Stimulated activated naive CD8-positive, alpha-beta T cell treated with anti-CD3 and anti-CD28 coated beads, Interleukin-15, Interleukin-2, amounts not matched to agents 100 U/mL and 50 U/mL, for 24 hours (primary cell): ENCODE data around the gene ADAMTSL3.

Experiments used
- ATAC-seq: fragments of 150-1000 bp; cut with Tn5 transposase; one replicate; pipeline ENCODE4 v1.10.0; 2021
- DNase-seq: peaks from one replicate; pipeline ENCODE4 v3.0.0; 2021

ADAMTSL3 gene

DNA sequence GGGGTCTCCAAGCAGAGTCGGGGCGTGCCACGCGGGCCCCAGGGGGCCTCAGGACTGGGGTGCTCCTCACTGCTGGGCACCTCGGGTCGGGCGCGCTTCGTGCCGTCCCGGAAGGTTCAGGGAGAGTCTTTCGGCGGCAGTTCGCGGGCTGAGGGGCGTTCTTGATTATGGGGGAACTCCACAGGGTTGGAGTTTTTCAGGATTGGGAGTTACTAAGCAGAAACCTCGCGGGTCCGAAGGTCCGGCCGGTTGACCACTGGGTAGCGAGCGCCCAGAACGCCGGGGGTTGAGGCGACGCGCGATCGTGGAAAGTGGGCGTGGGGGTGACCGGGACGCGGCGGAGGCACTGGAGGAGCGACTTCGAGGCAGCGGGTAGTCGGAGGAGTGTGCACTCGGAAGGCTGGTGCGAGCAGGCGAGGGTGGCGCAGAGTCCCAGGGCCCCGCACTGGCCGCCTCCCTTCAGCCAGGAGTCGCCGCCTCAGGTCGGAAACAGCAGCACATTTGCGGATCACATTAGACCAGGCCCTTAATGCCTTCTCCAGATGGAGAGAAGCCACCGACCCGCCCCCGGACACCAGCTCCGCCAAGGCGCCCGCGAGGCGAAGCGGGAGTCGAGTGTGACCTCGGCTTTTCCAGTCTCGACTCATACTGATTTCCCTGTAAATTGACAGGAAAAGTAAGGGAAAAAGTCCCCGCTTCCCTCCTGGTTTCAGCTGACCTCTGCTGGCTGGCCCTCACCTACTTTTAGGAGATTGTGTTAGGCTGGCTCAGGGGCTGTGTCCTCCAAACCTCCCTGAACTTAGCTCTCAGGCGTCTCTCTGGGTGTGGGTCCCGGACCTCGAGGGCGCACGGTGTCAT, 685 bp downstream of the ADAMTSL3 start:
- DNase-seq (no peak), ATAC-seq (no peak)

DNA sequence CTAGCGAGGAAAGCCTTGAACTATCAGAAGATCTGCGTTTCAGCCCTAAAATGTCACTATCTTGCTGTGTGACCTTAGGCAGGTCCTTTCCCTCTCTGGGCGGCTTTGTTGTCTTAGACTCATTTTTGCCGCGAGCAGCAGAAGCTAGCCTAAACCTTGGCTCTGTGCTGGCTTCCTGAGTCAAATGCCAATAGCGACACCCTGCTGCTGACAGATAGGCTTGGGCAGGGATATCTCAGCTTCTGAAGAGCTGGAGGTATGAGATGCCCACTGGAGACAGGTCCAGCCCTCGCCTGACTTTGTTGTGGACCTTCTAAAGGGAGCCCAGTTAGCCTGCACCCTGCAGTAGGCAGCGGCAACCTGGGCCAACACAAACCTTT, 1.3 kb downstream of the ADAMTSL3 start:
- ATAC-seq (no peak), DNase-seq (no peak)

DNA sequence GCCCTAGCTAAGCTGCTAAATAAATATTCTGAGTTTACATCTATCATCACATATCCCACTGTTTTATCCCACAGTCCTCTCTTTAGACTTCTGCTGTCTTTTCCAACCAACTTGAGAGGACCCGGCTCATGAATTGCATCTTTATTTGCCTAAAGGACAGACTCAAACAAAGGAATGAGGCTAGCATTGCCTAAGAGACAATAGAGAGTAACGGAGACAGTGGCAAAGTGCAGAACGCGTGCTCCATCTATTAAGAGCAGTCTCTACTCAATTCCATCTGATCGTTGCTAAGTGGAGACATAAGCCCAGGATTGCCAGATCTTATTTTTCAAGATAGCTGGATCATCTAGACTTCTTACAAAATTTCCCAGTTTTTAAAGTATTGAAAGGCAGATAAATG, 2.3 kb downstream of the ADAMTSL3 start:
- no peak for ATAC-seq

DNA sequence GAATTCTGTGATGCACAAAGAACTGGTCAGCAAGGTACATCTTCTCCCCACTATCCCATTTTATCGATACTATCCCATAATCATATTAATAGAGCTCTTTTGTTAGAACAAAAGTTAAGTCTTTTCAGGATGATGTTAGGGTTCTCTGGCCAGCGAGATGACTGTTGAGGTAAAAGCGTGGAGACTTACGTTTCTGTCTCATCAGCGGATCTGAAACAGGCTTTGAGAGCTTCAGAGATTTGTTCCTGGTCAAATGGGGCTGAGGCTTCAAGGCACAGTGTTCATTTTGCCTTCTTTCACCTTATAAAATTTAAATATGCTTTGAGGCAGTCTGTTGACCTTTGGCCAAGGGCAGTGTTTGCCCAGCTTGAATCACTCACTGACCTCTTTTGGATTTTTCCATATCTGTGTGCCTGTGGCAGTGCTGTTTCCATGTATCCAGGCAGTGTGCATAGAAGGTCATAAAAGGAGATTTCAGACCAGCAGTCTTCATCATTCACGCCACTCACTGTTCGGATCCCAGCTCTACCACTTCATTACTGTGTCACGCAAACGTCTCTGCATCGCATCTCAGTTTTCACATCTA, 3.1 kb downstream of the ADAMTSL3 start:
- no peak for ATAC-seq
- DNase-seq: no peak

More for the DNA sequence above, 2.3 kb downstream of the ADAMTSL3 start:
- DNase-seq: no peak

DNA sequence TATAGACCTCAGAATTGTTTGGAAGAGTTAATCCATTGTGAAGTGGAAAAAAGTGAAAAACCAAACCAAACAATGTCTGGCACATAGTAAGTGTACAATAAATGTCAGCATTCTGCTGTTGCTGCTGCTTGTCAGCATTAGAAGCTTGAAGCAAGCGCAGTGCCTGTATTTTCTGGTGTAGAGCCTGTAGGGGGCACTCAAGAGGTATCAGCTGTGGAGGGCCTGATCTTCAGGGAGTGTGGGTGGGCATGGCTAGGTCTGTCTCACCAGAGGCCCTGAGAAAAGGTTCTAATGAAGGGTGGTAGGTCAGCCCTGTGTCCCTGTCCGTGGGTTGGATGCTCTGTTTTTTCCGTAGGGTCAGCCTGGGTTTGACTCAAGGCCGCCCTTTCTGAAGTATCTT, 3.6 kb downstream of the ADAMTSL3 start:
- no peak for ATAC-seq

DNA sequence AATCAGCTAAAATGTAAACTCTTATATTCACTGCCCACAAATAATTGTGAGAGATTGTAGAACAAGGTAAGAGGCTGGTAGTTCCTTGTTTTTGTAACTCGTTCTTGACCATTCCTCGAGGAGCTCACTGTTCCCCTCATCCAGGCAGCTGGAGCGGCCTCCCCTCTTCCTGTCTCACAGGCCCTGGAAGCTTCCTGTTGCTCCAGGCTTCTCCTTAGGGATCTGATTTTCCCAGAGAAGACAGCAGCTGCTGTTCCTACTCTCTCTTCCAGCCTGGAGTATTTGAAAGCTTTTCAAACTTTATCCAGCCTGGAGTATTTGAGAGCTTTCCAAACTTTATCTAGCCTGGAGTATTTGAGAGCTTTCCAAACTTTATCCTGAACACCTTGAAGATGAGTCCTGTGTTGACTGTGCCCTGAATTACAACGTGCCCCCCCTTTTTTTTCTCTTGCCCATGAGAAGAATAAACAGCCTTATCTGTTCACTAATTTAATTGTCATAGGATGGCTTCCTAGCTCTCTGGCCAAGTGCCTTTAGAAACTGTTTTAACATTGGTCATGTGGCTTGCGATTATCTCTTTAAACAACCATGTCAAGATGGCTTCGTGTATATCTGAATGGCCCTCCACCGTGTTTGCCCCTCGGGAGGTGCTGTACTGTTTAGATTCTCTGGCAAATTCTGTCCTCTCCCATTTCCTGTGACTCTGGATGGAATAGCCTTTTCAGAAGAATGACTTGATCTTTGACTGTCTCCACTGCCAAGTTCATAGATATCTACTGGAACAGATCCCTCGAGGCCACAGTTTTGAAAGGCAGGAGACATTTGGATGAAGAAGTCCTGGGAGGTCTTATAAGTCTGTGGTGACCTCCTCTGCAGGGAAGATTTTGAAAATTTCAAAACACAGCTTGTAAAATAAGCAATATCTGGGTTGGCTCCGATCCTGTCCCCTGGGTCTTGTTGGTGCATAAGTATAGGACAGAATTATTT, 4.8 kb downstream of the ADAMTSL3 start:
- no peak for ATAC-seq
- DNase-seq: no peak

More for the DNA sequence above, 3.6 kb downstream of the ADAMTSL3 start:
- DNase-seq: no peak

DNA sequence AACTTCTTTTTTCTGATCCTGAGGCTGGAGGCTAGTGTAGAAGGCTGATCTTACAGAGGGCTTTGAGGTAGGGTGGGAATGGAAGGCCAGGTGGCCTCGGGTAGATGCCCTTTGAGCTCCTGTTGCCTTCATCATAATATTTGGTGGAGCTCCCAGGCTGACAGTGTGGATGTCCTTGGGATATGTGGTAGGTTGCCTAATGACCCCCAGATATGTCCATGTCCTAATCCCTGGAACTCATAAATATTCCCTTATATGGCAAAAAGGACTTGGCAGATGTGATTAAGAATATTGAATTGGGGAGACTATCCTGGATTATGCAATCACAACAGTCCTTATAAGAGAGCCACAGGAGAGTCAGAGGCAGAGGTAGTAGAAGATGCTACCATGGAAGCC, 5.5 kb downstream of the ADAMTSL3 start:
- ATAC-seq (no peak), DNase-seq (no peak)

DNA sequence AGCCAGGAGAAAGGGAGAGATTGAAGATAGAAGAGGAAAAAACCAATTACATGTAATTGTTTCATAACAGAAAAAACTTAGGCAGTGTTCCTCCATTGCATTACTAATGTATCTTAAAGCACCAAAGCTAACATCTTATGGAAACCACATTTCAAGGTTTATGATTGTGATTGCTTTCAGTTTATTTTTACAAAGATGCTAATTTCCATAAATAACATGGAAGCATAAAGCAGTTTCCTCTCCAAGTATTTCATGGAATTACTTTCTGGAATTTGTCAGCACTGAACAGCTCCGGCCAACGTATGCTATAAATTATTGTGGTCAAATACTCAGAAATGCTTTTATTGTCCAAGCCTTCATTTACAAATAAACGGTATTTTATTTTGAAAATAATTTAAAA, 11.6 kb downstream of the ADAMTSL3 start:
- no peak for ATAC-seq
- DNase-seq: no peak

DNA sequence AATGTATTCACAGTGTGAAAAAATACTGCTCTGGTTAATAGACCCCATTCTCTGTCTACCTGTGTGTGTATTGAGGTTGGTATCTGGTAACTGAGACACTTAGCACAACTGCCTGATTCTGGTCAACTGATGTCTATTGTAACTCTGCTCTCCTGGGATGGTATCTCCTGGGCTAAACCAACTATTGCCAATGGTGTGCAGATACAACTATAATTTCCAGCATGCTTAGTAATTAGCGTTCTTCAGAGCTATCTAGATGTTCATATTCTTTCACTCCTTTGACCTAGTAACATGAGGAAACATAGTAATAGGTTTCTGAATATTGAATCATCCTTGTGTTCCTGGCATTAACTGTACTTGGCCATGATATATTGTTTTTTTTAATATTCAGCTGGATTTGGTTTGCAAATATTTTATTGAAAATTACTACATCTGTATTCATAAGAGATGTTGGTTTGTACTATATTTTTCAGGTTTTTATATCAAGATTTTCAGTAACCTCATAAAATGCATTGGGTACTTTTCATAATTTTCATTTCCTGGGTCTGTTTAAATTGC, 16.8 kb downstream of the ADAMTSL3 start:
- DNase-seq: no peak

DNA sequence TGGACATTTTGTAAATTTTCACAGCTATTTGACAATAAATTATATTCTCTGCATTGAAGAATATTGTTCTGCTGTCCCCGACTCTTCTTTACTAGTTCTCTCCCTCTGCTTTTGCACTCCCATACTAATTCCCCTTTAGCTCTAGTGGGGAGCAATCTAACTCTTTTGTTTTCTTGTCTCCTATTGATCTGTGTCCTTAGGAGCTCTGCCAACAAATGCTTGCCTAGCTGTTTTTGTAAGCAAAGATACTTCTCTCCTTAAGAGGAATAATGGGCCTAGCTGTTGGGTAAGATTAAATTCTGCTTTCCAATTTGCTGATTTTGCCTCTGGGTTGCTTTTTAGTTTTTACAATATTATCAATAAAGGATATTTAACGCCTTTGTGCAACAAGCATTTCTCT, 17.7 kb downstream of the ADAMTSL3 start:
- DNase-seq (no peak), ATAC-seq (no peak)

More for the DNA sequence above, 16.8 kb downstream of the ADAMTSL3 start:
- no peak for ATAC-seq

DNA sequence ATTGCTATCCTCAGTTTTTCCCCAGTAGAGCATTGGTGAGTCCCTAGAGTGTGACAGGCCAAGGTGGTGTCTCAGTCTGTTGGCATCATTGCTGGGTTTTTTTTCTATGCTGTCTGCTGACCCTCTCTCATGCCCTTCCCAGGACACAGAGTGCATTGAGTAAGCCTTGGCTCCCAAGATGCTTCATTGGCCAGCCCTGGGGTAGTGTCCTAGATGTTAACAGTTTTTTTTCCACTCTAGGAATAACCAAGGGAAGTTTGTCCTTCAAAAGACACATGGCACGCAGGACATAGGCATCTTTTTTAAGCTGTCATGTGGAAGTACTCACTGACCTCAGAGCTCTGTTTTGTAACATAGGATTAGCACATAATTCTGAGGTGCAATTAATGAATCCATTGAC, 19.5 kb downstream of the ADAMTSL3 start:
- no peak for DNase-seq
- no peak for ATAC-seq

DNA sequence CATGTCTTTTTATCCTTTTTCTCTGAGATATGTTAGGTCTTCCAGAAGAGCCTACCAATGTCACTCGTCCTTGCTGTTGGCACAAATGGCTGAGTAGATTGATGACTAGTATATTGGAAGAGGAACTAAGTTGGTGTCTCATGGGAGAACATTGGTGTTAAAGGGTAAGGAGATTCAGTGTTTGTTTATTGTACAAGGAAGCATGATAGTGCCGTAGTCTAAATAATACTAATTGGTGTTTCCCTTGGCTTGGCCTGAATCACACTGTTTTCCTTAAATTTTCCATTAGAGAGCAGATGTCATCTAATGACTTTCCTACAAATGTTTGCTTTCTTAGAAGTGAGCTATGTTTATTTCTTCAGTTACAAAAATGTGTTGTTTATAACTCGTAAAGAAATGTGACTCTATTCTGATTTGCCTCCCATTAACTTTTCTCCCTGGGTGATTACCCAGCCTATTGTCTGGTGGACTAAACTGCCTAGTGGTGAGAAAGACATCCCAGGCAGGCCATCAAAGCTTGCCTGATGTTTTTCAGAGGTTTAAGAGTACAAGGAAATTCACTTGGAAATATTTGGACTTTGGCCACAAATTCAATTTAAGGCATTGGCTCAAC, 28.7 kb downstream of the ADAMTSL3 start:
- DNase-seq (no peak), ATAC-seq (no peak)

DNA sequence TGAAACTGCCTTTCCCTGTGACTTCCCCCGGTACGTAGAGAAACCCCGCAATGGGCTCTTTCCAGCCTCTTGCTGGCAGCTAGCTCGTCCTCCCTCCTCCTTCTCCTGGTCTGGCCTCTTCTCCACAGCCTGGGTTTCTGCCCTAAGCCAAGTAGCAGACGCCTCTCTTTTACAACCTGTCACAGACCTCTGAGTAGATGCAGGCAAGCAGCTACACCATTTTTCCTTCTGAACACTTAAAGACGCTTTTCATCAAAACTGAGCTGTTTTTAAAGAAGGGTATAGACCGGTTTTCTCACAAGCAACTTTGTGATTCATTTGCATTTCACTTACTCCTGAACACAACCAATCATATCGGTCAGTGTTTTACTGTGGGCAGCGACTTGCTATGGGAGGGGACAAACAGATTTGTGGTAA, 32.0 kb downstream of the ADAMTSL3 start:
- DNase-seq (no peak), ATAC-seq (no peak)

DNA sequence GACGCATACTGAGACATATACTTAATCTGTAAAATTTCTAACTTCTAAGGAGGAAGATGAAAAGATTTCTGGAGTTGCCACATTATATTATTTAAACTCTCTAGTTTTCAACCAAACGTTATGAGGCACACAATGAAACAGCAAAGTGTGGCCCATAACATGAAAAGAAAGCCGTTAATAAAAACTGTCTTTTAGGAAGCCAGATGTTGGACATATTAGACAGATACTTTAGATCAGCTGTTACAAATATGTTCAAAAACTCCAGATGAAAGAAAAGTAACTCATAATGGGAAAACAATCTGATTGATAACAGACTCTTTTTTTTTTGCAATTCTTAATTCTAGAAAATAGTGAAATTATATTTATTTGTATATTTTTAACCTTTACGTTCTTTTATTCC, 34.3 kb downstream of the ADAMTSL3 start:
- DNase-seq: no peak

DNA sequence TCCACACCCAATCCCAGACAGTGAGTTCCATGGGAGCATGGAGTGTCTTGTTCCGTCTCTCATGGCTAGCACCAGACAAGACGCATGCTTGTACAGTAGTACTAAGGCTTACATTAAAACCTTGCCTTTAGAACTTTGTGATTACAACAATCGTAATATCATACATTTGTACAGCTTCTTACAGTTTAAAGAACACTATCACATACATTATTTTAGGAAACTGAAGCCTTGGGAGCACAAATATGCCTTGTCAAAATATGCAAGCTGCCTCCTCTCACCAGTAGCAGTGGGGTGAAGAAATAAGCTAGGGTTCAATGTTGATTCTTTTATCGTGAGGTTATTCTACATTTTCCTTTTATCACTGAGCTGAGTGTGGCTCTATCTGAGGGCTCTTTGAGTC, 36.8 kb downstream of the ADAMTSL3 start:
- ATAC-seq (no peak), DNase-seq (no peak)

More for the DNA sequence above, 34.3 kb downstream of the ADAMTSL3 start:
- ATAC-seq: no peak

DNA sequence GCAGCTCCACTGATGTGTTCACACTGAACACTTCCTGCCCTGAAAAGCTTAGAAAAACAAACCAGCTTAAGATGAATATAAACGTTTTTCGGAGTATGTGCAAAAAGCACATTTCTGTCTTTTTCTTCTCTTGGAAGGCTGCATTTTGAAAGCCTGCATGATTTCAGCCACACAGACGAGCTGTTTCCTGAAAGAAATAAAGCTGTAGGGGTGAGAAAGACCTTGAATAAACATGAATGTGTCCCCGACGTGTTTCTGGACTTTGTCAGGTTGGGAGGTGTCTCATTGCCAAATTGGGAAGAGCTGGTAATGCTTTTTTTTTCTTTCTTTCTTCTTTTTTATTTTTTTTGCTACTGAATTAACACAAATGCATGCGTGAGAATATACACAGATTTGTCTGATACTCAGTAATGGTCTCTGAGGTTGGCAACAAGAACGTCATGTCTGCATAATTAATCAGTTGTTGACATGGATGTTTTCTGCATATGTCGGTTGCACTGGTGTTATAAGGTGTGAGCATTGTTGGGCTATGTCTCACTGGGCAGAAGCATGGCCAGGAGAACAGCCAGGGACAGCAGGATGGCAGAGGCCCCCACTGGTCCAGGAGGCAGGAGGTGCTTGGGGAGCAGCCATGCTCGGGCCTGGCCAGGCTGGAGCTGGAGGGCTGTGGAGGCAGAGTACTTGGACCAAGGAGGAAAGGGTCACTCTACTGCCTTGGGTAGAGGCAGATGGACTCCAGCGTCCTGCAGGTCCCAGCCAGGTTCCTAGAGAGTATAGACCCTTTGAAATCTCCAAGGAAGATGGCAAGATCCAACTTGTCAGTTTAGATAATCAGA, 39.0 kb downstream of the ADAMTSL3 start:
- no peak for DNase-seq
- ATAC-seq: no peak

DNA sequence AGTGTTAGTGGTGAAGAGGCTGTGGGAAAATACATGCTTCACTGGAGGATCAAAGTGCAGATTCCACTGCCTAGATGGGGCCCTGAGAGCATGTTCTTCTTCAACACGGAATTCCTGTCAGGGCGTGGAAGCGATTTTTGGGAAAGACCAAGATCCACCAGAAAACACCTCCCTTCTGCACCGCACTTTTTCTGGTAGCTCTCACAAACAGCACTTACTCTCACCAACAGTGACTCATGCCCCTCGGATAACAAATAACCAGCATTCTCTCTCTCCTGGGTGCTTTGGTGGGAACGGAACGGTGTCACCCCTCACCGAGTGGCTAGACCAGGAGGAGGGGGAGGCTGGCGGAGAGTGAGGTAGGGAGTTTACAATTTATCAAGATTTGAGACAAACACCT, 40.1 kb downstream of the ADAMTSL3 start:
- DNase-seq (no peak), ATAC-seq (no peak)

DNA sequence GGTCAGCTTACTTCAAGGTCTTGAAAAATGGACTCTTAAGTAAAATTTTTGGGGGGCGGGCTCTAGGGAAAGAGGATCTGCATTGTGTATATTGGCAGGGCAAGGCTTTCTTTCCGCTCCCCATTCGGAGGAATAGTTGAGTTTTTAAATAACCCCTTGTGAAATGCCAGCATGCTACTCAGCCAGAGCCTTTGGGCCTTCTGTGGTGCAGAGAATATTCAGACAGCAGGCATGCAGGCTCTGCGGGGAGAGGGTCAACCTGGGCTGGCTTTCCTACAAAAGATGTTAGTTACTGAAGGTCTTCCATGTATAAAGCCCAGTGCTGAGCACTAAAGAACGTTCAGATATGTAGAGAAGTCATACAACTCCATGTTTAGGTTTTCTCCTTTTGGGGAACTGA, 40.6 kb downstream of the ADAMTSL3 start:
- no peak for DNase-seq
- ATAC-seq: no peak

DNA sequence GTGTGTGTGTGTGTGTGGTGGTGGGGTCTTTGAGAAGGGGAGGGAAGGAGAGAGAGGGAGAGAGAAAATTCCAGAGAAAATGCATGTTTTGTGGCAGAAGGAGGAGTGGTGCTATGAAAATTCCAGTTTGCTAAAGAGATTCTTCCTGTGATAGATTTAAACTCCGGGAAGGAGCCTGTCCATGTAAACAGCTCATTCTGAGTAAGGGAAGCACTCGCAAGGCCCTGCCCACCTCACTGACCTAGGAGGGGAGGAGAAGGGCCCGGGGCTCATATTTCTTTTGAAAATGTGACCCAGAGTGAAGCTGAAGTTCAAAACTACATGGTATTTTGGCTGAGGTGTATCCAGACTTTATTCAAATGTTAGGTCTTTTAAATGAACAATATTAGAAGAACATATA, 41.3 kb downstream of the ADAMTSL3 start:
- no peak for DNase-seq
- no peak for ATAC-seq

DNA sequence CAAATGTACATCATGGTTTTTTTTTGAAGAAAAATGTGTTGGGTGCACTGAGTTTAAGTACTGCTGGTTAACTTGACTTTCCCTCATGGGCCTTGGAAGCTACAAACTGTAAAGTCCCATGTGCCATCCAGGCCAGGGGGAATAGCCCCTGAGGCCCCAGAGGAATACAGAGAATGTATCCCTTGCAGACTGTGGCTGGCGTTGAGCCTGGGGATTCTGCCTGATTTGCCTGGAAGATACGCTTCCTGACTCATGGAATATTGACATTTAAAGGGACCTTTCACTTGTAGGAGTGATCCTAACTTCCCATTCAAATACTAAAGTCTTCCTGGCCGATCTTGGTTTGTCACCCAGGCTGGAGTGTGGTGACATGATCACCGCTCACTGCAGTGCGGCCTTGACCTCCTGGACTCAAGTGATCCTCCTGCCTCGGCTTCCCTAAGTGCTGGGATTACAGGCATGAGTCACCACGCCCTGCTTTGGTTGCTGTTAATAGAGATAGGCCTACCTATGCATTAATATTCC, 42.0 kb downstream of the ADAMTSL3 start:
- no peak for DNase-seq
- no peak for ATAC-seq

DNA sequence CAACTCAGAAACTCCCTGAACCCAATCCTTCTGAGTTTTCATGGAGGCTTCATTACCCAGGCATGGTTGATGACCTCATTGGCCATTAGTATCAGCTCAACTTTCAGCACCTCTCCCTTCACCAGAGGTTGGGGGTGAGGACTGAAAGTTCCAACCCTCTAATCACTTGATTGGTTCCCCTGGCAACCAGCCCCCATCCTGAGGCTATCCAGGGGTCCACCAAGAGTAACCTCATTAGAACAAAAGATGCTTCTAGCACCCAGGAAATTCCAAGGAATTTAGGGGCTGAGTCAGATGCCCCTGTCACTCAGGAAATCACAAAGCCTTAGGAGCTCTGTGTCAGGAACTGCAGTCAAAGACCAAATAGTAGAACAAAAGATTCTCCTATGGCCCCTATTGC, 43.8 kb downstream of the ADAMTSL3 start:
- DNase-seq (no peak), ATAC-seq (no peak)
